NT2/D1 (cell line): ENCODE measurements around the gene SNX12.

Source experiments
- DNase-seq: peaks from one replicate; pipeline ENCODE4 v3.0.0-alpha.2; 2011; ENCODE audit warnings: low read depth, low spot score
- H3K27me3 ChIP-seq: 2 replicates; pipeline ENCODE4 v1.6.0; 2011; ENCODE audit warnings: mild to moderate bottlenecking; ENCODE audit not compliant: insufficient read length, insufficient read depth
- H3K36me3 ChIP-seq: 2 replicates; pipeline ENCODE4 v1.6.1; 2011; ENCODE audit warnings: mild to moderate bottlenecking, low read length, mixed read lengths; ENCODE audit not compliant: insufficient read depth, insufficient read length
- H3K4me1 ChIP-seq: 2 replicates; pipeline ENCODE4 v1.5.1; 2011; ENCODE audit not compliant: insufficient read depth, insufficient read length
- H3K4me3 ChIP-seq: 2 replicates; pipeline ENCODE4 v1.5.1; 2011; ENCODE audit warnings: low read depth; ENCODE audit not compliant: insufficient read length
- H3K9ac ChIP-seq: 2 replicates; pipeline ENCODE4 v1.6.0; 2011; ENCODE audit warnings: low read depth; ENCODE audit not compliant: insufficient read length
- H3K9me3 ChIP-seq: 2 replicates; pipeline ENCODE4 v1.5.1; 2011; ENCODE audit warnings: mild to moderate bottlenecking, low read length; ENCODE audit not compliant: insufficient read depth
- SUZ12 ChIP-seq: IDR thresholded peaks from 2 replicates; pipeline ENCODE4 v1.6.1; 2011; ENCODE audit not compliant: insufficient read length, insufficient read depth; ENCODE audit errors: extremely low read depth
- YY1 ChIP-seq: IDR thresholded peaks from 2 replicates; pipeline ENCODE4 v1.6.1; 2011; ENCODE audit not compliant: insufficient read length, insufficient read depth
- ZNF274 ChIP-seq: IDR thresholded peaks from 2 replicates; pipeline ENCODE4 v1.6.1; 2011; ENCODE audit warnings: mild to moderate bottlenecking, low read depth, low read length

SNX12 gene

GRCh38 chrX:71106427-71106826 is 38.3 kb upstream of the SNX12 start, which contains the start of gene CXorf65:
TSS of gene CXorf65 (minus strand) at chrX:71106740. CDS start at chrX:71106556, 184 bp downstream.
- no peak for DNase-seq
- H3K4me1 ChIP-seq, result peaks cover 5% of the 10 kb centered on the region
- H3K4me3 ChIP-seq, result no peak within 1 kb of the TSS
- no peak within 1 kb of the TSS for H3K9ac ChIP-seq
- TF ChIP-seq SUZ12 (no peak), ZNF274 (no peak), YY1 (no peak)
- H3K36me3 ChIP-seq, result peaks cover 5% of the 10 kb centered on the region
- H3K27me3 ChIP-seq, result peaks cover 15% of the 10 kb centered on the region
- H3K9me3 ChIP-seq, result no peaks in the 10 kb centered on the region

- H3K9ac ChIP-seq, result no peak overlapping the region
- H3K27me3 ChIP-seq, result peaks cover 8% of the 10 kb centered on the region
- peaks cover 11% of the 10 kb centered on the region for H3K4me1 ChIP-seq
Measured at GRCh38 chrX:71105628-71106027, 37.5 kb upstream of the SNX12 start.

GRCh38 chrX:71103110-71103983 is 35.2 kb upstream of the SNX12 start:
- Histone ChIP-seq H3K9me3 (no peaks in the 10 kb centered on the region), H3K4me3 (peak overlapping the region; percentile 28), H3K36me3 (peaks cover 10% of the 10 kb centered on the region), H3K27me3 (no peaks in the 10 kb centered on the region), H3K4me1 (peaks cover 21% of the 10 kb centered on the region), H3K9ac (peak overlapping the region; percentile 56)
- peak; percentile 59 for DNase-seq
- TF ChIP-seq SUZ12 (no peak), YY1 (no peak), ZNF274 (no peak)

More at GRCh38 chrX:71105628-71106027, 37.5 kb upstream of the SNX12 start:
- DNase-seq, result no peak
- Histone ChIP-seq H3K4me3 (no peak overlapping the region), H3K9me3 (no peaks in the 10 kb centered on the region), H3K36me3 (peaks cover 10% of the 10 kb centered on the region)
- TF ChIP-seq YY1 (no peak), SUZ12 (no peak), ZNF274 (no peak)

GRCh38 chrX:71102292-71102691 is 34.2 kb upstream of the SNX12 start:
- Histone ChIP-seq H3K9ac (no peak overlapping the region), H3K36me3 (peaks cover 10% of the 10 kb centered on the region), H3K4me1 (peaks cover 19% of the 10 kb centered on the region), H3K27me3 (peaks cover 6% of the 10 kb centered on the region), H3K9me3 (no peaks in the 10 kb centered on the region), H3K4me3 (no peak overlapping the region)
- TF ChIP-seq SUZ12 (no peak), ZNF274 (no peak), YY1 (no peak)
- DNase-seq, result no peak

GRCh38 chrX:71100581-71101505 is 32.7 kb upstream of the SNX12 start:
- no peak overlapping the region for H3K4me3 ChIP-seq
- peaks cover 10% of the 10 kb centered on the region for H3K36me3 ChIP-seq
- H3K9me3 ChIP-seq, result no peaks in the 10 kb centered on the region
- H3K4me1 ChIP-seq, result peaks cover 19% of the 10 kb centered on the region
- DNase-seq, result no peak
- TF ChIP-seq YY1 (no peak), SUZ12 (no peak), ZNF274 (no peak)
- peak overlapping the region; percentile 42 for H3K9ac ChIP-seq
- peaks cover 11% of the 10 kb centered on the region for H3K27me3 ChIP-seq

GRCh38 chrX:71099736-71100135 is 31.6 kb upstream of the SNX12 start:
- H3K27me3 ChIP-seq, result peaks cover 11% of the 10 kb centered on the region
- no peak for TF ChIP-seq SUZ12
- TF ChIP-seq YY1, result no peak
- no peak for TF ChIP-seq ZNF274
- peaks cover 10% of the 10 kb centered on the region for H3K36me3 ChIP-seq
- DNase-seq, result peak; percentile 57
- H3K9me3 ChIP-seq, result no peaks in the 10 kb centered on the region
- peak overlapping the region; percentile 28 for H3K4me3 ChIP-seq
- H3K9ac ChIP-seq, result no peak overlapping the region
- H3K4me1 ChIP-seq, result peaks cover 21% of the 10 kb centered on the region

- DNase-seq, result peak; percentile 72
- H3K27me3 ChIP-seq, result peaks cover 11% of the 10 kb centered on the region
- H3K9ac ChIP-seq, result peak overlapping the region; percentile 42
- peaks cover 10% of the 10 kb centered on the region for H3K36me3 ChIP-seq
- no peaks in the 10 kb centered on the region for H3K9me3 ChIP-seq
- TF ChIP-seq YY1, result no peak
- TF ChIP-seq ZNF274, result no peak
- no peak for TF ChIP-seq SUZ12
- peak overlapping the region; percentile 28 for H3K4me3 ChIP-seq
- peaks cover 21% of the 10 kb centered on the region for H3K4me1 ChIP-seq
Measured at GRCh38 chrX:71098951-71099506, 30.9 kb upstream of the SNX12 start.
